Neutrophil (primary cell): ENCODE data around the gene SP140.

Experiments
- H3K27ac ChIP-seq: fragments of 200-600 bp; sonication (generic); 2 replicates; pipeline ENCODE4 v1.5.1; 2016; ENCODE audit warnings: mild to moderate bottlenecking, moderate library complexity
- H3K27me3 ChIP-seq: fragments of 200-600 bp; sonication (generic); 2 replicates; pipeline ENCODE4 v1.6.0; 2016; ENCODE audit warnings: mild to moderate bottlenecking
- H3K36me3 ChIP-seq: fragments of 200-600 bp; sonication (generic); 2 replicates; pipeline ENCODE4 v1.5.1; 2017
- H3K4me1 ChIP-seq, 2 experiments: fragments of 200-600 bp in 1 of 2; sonication (generic) in 1 of 2; 1 replicate in 1 of 2; 2 replicates in 1 of 2; pipeline versions ENCODE4 v1.5.1 to v1.6.1; 2013 to 2016; ENCODE audit warnings: low read depth in 1 of 2, low read length in 1 of 2, mild to moderate bottlenecking in 1 of 2, moderate library complexity in 1 of 2; ENCODE audit not compliant: control insufficient read depth in 1 of 2, insufficient read depth in 1 of 2
- H3K4me3 ChIP-seq, 2 experiments: fragments of 200-600 bp in 1 of 2; sonication (generic) in 1 of 2; 1 replicate in 1 of 2; 2 replicates in 1 of 2; pipeline ENCODE4 v1.5.1; 2013 to 2016; ENCODE audit warnings: low read depth in 1 of 2, low read length in 1 of 2, mild to moderate bottlenecking in 1 of 2, moderate library complexity in 1 of 2
- H3K9me3 ChIP-seq: fragments of 200-600 bp; sonication (generic); 2 replicates; pipeline ENCODE4 v1.5.1; 2016
- CTCF ChIP-seq: fragments of 200-600 bp; sonication (generic); IDR thresholded peaks from 2 replicates; pipeline ENCODE4 v1.5.1; 2016; ENCODE audit warnings: antibody characterized with exemption

SP140 gene

DNA sequence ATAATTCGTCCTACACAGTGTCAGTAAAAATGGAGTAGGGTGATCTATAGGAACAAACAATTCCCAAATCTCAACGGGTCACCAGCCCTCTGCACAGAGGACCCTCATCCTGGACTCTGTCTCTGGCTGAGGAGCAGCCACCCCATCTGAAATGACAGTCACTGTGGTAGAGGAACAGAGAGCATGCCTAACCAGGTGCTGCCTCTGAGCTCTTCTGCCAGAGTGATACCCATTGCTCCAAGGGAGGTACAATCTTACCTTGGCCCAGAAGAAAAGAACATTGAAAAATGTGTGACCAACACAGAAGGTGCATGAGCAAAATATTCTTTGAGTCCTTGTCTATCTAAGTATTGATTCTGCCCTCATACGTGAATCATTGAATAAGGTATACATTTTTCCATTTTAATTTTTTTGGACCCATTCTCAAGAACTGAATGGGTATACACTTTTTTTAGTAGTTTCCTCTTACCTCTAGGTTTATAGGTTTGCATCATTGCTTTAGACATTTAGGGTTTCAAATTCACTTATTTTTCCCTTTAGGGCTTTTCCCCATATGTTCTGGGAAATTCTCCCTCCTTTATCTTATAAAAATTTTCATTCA lies 8.7 kb downstream of the SP140 start:
- Histone ChIP-seq H3K4me1 (peaks cover 5 to 8% of the 10 kb centered on the region in 2 experiments), H3K27ac (no peak overlapping the region), H3K4me3 (no peak overlapping the region), H3K9me3 (no peaks in the 10 kb centered on the region), H3K27me3 (no peaks in the 10 kb centered on the region), H3K36me3 (peaks cover 19% of the 10 kb centered on the region)
- TF ChIP-seq CTCF = no peak

- Histone ChIP-seq H3K27ac (no peak overlapping the region), H3K9me3 (no peaks in the 10 kb centered on the region), H3K4me3 (no peak overlapping the region), H3K27me3 (no peaks in the 10 kb centered on the region), H3K36me3 (peaks cover 19% of the 10 kb centered on the region), H3K4me1 (peaks cover 4 to 7% of the 10 kb centered on the region in 2 experiments)
- TF ChIP-seq CTCF = no peak
Measured at GRCh38 chr2:230234845-230235244, 9.3 kb downstream of the SP140 start.

DNA sequence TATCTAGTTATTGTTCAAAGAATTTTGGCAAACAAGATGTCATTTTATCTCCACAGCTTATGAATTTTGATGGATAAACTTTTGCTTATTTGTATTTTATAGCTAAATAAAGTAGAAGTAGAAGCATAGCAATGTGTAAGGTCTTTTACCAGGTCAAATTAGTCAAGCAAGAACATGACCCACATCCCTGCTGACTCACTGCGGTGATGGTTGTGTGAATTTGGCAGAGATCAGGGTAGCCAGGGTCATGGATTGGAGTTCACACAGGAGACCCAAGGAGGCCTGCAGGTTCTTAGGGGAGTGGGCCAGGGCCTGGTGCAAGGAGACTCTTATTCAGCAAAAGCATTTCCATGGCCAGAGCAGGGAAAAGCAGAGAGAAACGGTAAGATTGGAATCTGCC lies 18.7 kb downstream of the SP140 start:
- peaks cover 17 to 23% of the 10 kb centered on the region in 2 experiments for H3K4me1 ChIP-seq
- peaks cover 14% of the 10 kb centered on the region for H3K27me3 ChIP-seq
- H3K4me3 ChIP-seq = no peak overlapping the region
- H3K27ac ChIP-seq = no peak overlapping the region
- TF ChIP-seq CTCF = no peak
- peaks cover 14% of the 10 kb centered on the region for H3K36me3 ChIP-seq
- H3K9me3 ChIP-seq = no peaks in the 10 kb centered on the region

- TF ChIP-seq CTCF = no peak
- peaks cover 17 to 23% of the 10 kb centered on the region in 2 experiments for H3K4me1 ChIP-seq
- no peaks in the 10 kb centered on the region for H3K9me3 ChIP-seq
- peaks cover 15% of the 10 kb centered on the region for H3K36me3 ChIP-seq
- peaks cover 14% of the 10 kb centered on the region for H3K27me3 ChIP-seq
- H3K27ac ChIP-seq = no peak overlapping the region
- no peak overlapping the region for H3K4me3 ChIP-seq
Measured at GRCh38 chr2:230246206-230246605, 20.7 kb downstream of the SP140 start.

DNA sequence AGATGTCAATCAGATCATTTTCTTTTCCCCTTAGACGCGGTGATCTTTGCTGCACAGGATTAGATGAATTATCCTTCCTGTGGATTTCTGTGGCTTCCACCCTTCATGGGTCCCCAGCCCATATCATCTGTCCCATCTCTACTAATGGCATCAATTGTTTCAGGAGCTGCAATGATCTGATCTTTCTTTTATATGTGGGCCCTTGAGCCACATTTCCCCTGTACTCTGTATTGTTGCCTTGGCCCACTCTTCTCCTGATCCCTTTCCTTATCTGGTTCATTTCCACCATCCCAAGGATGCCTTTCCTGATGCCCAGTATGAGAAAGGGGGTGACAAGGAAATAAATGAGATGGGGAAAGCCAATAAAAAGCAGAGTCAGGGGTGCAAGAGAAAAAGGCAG lies 24.7 kb downstream of the SP140 start:
- Histone ChIP-seq H3K4me3 (no peak overlapping the region), H3K27ac (no peak overlapping the region), H3K27me3 (no peaks in the 10 kb centered on the region), H3K9me3 (no peaks in the 10 kb centered on the region), H3K36me3 (peaks cover 19% of the 10 kb centered on the region), H3K4me1 (peaks cover 17 to 20% of the 10 kb centered on the region in 2 experiments)
- TF ChIP-seq CTCF = no peak
